NK-92 treated with Interleukin-12 subunit alpha and Interleukin-12 subunit beta, amount 100 ng/mL, for 24 hours (cell line): ENCODE results near the gene NRG2.
A peak's percentile ranks its signal among the peaks of the same experiment; 100 is the strongest.

ENCODE experiments used
- DNase-seq: peaks from one replicate; lab custom pipeline; 2025; lab: John Stamatoyannopoulos, UW

NRG2 gene

DNA sequence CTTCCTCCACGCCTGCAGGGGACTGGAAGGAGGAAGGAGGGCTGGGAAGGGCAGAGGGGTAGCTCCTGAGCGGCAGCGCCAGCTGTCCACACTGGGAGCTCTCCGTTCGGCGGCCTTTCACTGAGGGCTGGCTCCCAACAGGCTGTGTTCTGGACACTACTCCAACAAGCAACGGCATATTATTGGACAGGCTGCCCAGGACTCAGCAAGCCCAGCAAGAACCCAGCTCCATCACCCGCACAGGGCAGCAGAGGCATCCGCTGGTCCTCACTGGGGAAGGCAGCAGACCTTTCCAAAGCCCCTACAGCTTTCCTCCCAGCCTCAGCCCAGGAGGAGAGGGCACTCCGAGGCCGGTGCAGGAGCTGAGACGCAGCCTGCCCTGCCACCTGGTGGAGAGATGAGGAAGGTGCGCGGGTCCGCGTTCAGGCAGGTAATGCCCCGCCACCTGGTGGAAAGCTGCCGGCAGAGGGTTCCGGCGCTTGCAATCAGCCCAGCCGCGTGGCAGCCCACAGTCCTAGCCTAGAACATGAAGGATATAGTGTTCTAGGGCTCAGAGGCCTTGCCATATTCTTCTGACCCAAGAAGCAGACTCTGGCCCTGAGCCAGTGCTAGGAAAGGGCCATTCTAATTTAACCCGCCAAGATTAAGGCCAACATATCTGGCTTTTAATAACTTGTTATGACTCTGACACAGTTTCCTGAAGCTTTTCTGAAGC, 74.4 kb downstream of the NRG2 start:
- DNase-seq, result peak; percentile 80

DNA sequence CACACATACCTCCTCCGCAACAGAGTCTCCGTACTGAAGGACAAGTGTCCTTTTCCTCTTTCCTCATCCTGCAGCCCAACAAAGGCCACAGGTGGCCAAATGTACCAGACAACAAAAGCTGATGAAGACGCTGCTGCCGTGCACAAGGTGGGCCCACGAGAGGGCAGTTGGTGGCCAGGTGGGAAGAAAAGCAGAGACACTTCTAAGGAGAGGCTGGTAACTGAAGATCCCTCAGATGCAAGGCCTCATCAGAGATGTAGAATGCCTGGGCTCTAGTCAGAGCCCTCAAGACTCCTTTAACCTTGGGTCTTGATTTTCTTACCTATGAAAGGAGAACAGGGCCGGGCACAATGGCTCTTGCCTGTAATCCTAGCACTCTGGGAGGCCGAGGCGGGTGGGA, 75.7 kb downstream of the NRG2 start:
- DNase-seq, result no peak

GRCh38 chr5:139966856-139967255, 76.2 kb downstream of the NRG2 start:
- DNase-seq, result no peak

DNA sequence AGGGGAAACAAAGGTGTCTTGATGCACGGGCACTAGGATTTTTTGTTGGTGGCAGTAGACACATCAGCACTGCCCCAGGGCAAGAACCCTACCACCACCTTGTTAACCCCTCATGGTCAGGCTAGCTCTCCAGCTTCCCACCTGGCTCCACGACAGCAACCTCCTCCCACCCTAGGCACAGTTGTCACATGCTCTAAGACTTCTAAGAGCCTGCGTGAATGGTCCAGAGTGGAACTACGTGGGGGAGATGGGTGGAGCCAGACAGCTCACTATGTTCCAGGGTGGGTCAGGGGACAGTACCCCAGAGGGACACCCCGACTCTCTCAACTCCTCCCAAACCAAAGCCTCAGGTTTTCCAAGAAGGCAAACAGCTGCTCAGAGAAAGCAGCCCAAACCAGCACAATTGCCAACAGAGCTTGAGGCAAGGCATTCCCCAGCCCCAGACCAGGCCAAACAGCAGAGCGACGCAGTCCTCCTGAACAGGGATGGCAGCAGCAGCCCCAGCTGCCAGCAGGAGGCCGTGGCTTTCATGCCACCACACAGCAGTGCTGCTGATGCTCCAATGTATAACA, 78.0 kb downstream of the NRG2 start:
- DNase-seq, result no peak

GRCh38 chr5:139964266-139964993, 78.7 kb downstream of the NRG2 start:
- DNase-seq, result no peak

DNA sequence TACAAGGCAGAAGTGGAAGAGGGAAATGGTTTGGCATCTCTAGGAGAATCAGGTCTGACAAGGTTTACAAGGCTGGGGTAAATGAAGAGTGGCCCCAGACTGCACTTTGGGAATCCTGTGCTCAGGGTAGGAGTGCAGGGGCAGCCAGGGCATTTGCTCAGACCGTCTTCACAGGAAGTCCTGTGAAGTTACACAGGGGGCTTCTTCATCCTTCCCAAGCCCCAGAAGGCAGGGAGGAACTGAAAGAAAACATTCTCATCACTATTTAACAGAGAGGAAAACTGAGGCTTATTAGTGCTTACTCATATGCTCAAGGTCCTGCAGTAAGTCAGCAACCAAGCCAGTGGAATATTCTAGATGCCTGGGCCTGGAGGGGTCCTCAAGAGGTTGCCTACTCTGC, 80.7 kb downstream of the NRG2 start:
- no peak for DNase-seq

DNA sequence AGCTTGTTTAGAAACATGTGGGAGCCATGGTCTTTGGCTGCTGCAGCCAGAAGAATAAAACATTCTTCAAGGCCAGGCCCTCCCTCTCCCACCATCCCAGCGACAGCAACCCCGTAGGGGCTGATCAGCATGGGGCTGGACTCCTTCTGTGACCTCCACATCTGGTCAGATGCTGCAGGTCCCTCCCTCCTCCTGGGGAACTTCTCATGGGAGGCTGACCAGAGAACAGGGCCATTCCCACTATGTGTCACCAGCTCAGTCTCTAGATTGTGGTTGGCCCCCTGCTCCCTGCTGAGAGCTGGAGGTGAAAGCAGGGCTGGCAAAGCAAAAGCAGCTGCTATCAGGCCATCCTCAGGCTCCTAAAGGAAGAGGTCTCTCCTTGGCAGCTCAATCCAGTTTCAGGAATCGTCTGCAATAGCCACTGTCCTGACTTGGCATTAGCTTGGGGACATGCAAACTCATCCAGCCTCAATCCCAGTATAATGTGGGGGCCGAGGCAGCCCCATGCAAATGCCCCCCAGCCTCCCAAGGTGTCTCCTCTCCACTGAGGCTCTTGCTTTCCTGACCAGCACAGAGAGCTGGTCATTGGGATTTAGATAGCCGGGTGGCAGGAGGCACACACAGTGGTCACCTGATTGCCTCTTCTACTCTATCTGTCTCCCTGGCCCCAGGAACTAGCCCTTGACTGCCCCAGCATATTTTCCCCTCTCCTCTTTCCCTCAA, 81.5 kb downstream of the NRG2 start:
- no peak for DNase-seq

DNA sequence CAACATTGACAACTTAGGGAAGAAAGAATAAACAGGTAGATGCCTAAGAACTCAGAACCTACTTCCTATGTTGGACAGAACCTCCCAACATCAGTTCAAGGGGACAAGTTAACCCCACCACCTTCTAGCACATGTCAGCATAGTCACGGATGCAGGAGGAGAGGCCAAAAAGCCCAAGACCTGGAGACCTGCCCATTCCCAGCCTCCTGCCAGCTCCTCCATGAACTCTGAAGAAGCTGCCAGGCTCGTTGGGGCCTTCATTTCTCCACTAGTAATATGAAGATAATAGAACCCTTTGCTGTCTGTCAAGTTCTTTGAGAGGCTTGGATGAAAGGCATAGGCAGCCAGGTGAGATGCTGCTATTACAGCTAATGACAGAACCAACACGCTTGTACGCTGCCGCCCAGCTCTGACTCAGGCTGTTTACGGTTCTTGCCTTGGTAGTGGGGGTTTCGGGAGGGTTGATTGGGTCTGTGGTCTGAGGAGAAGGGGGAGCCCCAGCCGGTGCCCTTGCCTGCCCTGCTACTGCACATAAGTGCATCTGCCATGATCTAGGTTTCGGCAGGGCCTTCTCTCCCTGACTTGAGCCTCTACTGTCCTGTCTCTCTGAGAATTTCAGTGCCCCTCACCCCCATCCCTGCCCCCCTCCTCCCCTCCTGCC, 82.2 kb downstream of the NRG2 start:
- DNase-seq, result no peak

- no peak for DNase-seq
Measured at GRCh38 chr5:139958432-139959148, 84.5 kb downstream of the NRG2 start.

- DNase-seq, result no peak
Measured at GRCh38 chr5:139956342-139956741, 86.8 kb downstream of the NRG2 start.

- DNase-seq, result no peak
Measured at GRCh38 chr5:139955616-139956273, 87.4 kb downstream of the NRG2 start.

GRCh38 chr5:139955053-139955605, 88.0 kb downstream of the NRG2 start:
- no peak for DNase-seq

DNA sequence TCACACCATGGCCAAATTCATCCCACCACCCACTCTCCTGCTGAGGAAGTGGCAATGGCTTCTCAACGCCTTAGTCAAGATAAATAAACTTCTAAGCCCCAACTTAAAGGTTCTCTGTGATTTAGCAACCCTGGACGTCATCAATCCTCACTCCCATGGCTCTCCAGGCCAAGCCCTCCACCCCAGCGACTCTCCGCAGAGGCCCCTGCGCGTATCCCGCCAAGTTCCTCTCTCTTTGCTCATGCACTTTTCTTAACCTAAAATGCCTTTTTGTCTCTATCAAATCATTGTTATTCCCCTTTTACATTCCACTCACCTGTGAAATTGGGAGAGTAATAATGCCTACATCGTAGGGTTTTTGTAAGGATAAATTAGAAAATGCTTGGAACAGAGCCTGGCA, 88.6 kb downstream of the NRG2 start:
- no peak for DNase-seq

GRCh38 chr5:139954022-139954421, 89.1 kb downstream of the NRG2 start:
- DNase-seq, result no peak

GRCh38 chr5:139952574-139952973, 90.5 kb downstream of the NRG2 start:
- no peak for DNase-seq

GRCh38 chr5:139951983-139952382, 91.1 kb downstream of the NRG2 start:
- no peak for DNase-seq

DNA sequence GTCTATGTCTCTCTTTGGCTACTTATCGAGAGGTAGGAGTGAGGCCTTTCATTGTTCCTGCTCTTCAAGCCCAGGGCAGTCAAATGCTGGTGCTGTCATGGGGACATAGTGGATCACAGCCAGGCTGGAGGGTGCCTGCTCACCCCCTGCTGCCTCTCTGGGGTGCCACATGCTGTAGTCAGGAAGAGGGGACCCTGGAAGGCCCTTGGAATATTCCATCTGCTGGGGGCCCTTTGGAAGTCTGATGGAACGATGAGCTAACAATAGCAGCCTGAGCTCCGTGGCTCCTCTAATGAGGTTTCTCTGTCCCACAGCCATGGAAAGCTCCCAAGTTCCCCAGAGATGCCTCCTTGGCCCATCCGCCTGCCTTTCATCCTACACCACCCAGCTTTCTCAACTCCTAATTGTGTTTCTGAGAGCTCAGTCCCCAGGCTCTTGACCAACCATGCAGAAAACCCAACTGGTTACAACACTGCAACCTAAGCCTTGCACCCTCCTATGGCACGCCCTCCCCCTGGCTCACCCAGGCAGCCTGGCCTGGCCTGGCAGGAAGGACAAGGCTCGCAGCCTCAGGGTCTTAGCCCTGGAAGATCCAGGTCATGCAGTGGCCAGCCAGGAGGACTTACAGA, 91.7 kb downstream of the NRG2 start:
- DNase-seq, result no peak

- DNase-seq, result no peak
Measured at GRCh38 chr5:139950436-139950835, 92.7 kb downstream of the NRG2 start.

- no peak for DNase-seq
Measured at GRCh38 chr5:139949710-139950109, 93.4 kb downstream of the NRG2 start.

DNA sequence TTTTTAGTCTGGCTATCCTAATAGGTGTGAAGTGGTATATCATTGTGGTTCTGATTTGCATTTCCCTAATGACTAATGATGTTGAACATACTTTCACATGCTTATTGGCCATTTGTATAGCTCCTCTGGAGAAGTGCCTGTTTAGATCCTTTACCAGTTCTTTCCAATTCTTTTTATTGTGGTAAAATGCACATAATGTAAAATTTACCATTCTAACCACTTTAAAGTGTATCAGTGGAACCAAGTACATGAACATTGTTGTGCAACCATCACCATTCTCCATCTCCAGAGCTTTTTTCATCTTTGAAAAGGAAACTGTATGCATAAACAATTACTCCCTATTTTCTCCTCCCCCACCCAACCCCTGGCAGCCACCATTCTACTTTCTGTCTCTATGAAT, 95.4 kb downstream of the NRG2 start:
- no peak for DNase-seq
